Measurements from ENCODE around the gene CIART.
"Not testable (repeated sequence)": the region's sequence is repeated elsewhere in the genome, so short reads cannot be mapped to it uniquely, and the experiment has no call there.

CIART gene

GRCh38 chr1:150262388-150263320, 19.7 kb upstream of the CIART start:
- no peak for DNase-seq (ENCODE audit: low read depth in 2 of 2)

- no peak for DNase-seq (ENCODE audit: low read depth in 2 of 2)
Observed at GRCh38 chr1:150263549-150263948, 18.8 kb upstream of the CIART start.

GRCh38 chr1:150267896-150268295, 14.5 kb upstream of the CIART start:
- DNase-seq (ENCODE audit: low read depth in 2 of 2), result no peak

GRCh38 chr1:150268340-150268704, 14.0 kb upstream of the CIART start:
- peak; percentile 3 to 15 for DNase-seq (ENCODE audit: low read depth in 2 of 2)

- peak; percentile 78 to 85 for DNase-seq (ENCODE audit: low read depth in 2 of 2)
Observed at GRCh38 chr1:150268705-150269403, 13.5 kb upstream of the CIART start, which contains the start of gene APH1A. TSS of gene APH1A (minus strand) at chr1:150269016. CDS start at chr1:150268810, 206 bp downstream.

- no peak for DNase-seq (ENCODE audit: low read depth in 2 of 2)
Observed at GRCh38 chr1:150269451-150269850, 12.9 kb upstream of the CIART start.

GRCh38 chr1:150271291-150271959, 10.9 kb upstream of the CIART start:
- no peak for DNase-seq (ENCODE audit: low read depth in 2 of 2)

- DNase-seq (ENCODE audit: low read depth in 2 of 2), result no peak
Observed at GRCh38 chr1:150273311-150273710, 9.0 kb upstream of the CIART start.

GRCh38 chr1:150280138-150280707, 2.1 kb upstream of the CIART start:
- no peak for DNase-seq (ENCODE audit: low read depth in 2 of 2)

- peak; percentile 21 to 22 for DNase-seq (ENCODE audit: low read depth in 2 of 2)
Observed at GRCh38 chr1:150281221-150281757, 1.1 kb upstream of the CIART start.

GRCh38 chr1:150282558-150282958, 204 bp downstream of the CIART start:
- no peak for DNase-seq (ENCODE audit: low read depth in 2 of 2)

GRCh38 chr1:150283260-150283659, 906 bp downstream of the CIART start:
- no peak for DNase-seq (ENCODE audit: low read depth in 2 of 2)

GRCh38 chr1:150288382-150288781, 6.0 kb downstream of the CIART start:
- DNase-seq (ENCODE audit: low read depth in 2 of 2), result no peak

- DNase-seq (ENCODE audit: low read depth in 2 of 2), result no peak
Observed at GRCh38 chr1:150288822-150289221, 6.5 kb downstream of the CIART start.

GRCh38 chr1:150293433-150294253, 11.3 kb downstream of the CIART start, which contains the start of gene MRPS21:
TSS of gene MRPS21 (plus strand) at chr1:150293861. CDS start at chr1:150294367, 506 bp downstream.
- peak; percentile 65 to 66 for DNase-seq (ENCODE audit: low read depth in 2 of 2)

GRCh38 chr1:150295476-150295875, 13.1 kb downstream of the CIART start:
- DNase-seq (ENCODE audit: low read depth in 2 of 2), result no peak

GRCh38 chr1:150299716-150300115, 17.4 kb downstream of the CIART start:
- DNase-seq (ENCODE audit: low read depth in 2 of 2), result no peak

GRCh38 chr1:150302338-150302737, 20.0 kb downstream of the CIART start:
- no peak for DNase-seq (ENCODE audit: low read depth in 2 of 2)

- no peak for DNase-seq (ENCODE audit: low read depth in 2 of 2)
Observed at GRCh38 chr1:150302902-150303301, 20.5 kb downstream of the CIART start.

- DNase-seq (ENCODE audit: low read depth in 2 of 2), result not testable (repeated sequence)
Observed at GRCh38 chr1:150308585-150308984, 26.2 kb downstream of the CIART start.

Data from stimulated activated CD8-positive, alpha-beta memory T cell treated with anti-CD3 and anti-CD28 coated beads, Interleukin-2, amount 100 ng/mL, for 1 hour (primary cell).